Panc1 (cell line): ENCODE data around the gene SMOC2.

ENCODE experiments used
- POLR2AphosphoS5 ChIP-seq: IDR thresholded peaks from 2 replicates; pipeline ENCODE4 v1.6.1; 2012; ENCODE audit warnings: mild to moderate bottlenecking, low read depth, low read length, moderate library complexity
- REST ChIP-seq, 2 experiments: IDR thresholded peaks; 2 replicates each; pipeline ENCODE4 v1.6.1; 2011 to 2012; ENCODE audit warnings: low read depth in 2 of 2, control low read depth in 1 of 2, low read length in 1 of 2, mild to moderate bottlenecking in 1 of 2, moderate library complexity in 1 of 2; ENCODE audit not compliant: insufficient read depth in 1 of 2
- SIN3A ChIP-seq: IDR thresholded peaks from 2 replicates; pipeline ENCODE4 v1.6.1; 2012; ENCODE audit warnings: low read depth, mild to moderate bottlenecking, low read length, moderate library complexity, borderline replicate concordance; ENCODE audit not compliant: insufficient read depth
- TCF7L2 ChIP-seq: IDR thresholded peaks from 2 replicates; pipeline ENCODE4 v1.6.1; 2011; ENCODE audit warnings: mild to moderate bottlenecking, low read depth, low read length, inconsistent platforms
- TF ChIP-seq, protein P1 (sequence below): fragments of 450-650 bp; IDR thresholded peaks from 2 replicates; pipeline ENCODE4 v1.5.1; 2017; ENCODE audit warnings: mild to moderate bottlenecking

DNA sequence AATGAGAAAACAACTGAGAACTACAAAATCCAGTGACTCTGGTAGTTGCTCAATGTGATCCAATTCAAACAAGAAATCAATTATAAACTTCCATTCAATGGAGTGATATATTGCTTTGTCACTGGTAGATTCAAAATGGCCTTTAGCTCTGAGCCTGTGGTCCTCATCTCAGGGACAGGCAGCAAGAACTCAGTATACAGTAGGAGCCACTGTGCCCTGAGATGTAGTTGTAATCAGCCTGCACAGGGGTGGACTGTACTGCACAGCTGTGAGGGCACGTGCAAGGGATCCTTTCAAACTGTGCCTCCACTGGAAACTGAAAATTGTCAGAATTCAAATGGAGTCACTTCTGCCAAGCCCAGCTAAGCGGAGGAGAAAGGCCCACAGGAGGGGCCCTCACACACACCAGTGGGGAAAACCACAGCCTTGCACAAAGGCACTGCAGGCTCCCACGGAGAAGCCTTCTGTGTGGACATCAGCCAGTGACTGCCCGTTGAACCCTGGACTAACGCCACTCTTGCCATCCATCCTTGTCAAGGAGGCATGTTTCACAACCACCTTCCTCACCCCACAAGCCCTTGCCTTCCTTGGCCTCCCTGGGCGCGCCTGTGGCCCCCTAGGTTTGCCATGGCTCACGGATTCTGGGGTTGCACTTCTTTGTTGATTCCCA, 186.7 kb downstream of the SMOC2 start:
- TF ChIP-seq, protein P1, sequence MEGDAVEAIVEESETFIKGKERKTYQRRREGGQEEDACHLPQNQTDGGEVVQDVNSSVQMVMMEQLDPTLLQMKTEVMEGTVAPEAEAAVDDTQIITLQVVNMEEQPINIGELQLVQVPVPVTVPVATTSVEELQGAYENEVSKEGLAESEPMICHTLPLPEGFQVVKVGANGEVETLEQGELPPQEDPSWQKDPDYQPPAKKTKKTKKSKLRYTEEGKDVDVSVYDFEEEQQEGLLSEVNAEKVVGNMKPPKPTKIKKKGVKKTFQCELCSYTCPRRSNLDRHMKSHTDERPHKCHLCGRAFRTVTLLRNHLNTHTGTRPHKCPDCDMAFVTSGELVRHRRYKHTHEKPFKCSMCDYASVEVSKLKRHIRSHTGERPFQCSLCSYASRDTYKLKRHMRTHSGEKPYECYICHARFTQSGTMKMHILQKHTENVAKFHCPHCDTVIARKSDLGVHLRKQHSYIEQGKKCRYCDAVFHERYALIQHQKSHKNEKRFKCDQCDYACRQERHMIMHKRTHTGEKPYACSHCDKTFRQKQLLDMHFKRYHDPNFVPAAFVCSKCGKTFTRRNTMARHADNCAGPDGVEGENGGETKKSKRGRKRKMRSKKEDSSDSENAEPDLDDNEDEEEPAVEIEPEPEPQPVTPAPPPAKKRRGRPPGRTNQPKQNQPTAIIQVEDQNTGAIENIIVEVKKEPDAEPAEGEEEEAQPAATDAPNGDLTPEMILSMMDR: no peak
- TF ChIP-seq REST (IDR thresholded peaks at IDR 0.05; ENCODE audit: insufficient read depth in 1 of 2, low read depth in 2 of 2, low read length in 1 of 2) (no peak), POLR2AphosphoS5 (no peak), TCF7L2 (no peak), SIN3A (no peak)
